ENCODE data around the gene PIK3R6.

DNA sequence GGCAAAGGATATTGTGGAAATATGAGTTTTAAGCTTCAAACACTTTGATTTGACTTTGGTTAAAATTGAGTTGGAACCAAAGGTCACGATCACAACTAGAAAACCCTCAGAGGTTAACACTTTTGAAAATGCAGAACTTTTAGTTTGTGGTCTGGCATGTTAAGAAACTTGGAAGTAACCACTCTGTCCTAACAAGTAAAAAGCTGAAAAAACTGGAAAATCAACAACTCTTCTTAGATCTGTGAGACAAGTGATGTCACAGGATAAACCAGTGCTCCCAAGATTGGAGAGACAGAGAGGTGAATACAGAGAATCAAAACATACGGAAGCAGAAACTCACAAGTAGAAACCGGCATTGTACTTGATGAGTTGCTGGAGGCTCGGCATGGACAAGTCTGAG is 85.7 kb downstream of the PIK3R6 start:
- TF ChIP-seq EZH2phosphoT487 (IDR thresholded peaks at IDR 0.05; ENCODE audit: insufficient read depth, low read depth) (no peak), EZH2 (IDR thresholded peaks at IDR 0.05; ENCODE audit: insufficient read depth, poor library complexity, severe bottlenecking) (no peak)
